ENCODE results near the gene MCOLN2. TPM values are rescaled to one million over a fixed set of nuclear protein-coding genes. Genes with fewer than 3 reads are reported as not detected.
"Not testable (repeated sequence)": the region's sequence is repeated elsewhere in the genome, so short reads cannot be mapped to it uniquely, and the experiment has no call there.

MCOLN2 gene
- total and polyA plus RNA-seq, 2 of the 4 experiments (the other 2 are of a cell fraction), result 0.43 to 0.54 TPM

DNA sequence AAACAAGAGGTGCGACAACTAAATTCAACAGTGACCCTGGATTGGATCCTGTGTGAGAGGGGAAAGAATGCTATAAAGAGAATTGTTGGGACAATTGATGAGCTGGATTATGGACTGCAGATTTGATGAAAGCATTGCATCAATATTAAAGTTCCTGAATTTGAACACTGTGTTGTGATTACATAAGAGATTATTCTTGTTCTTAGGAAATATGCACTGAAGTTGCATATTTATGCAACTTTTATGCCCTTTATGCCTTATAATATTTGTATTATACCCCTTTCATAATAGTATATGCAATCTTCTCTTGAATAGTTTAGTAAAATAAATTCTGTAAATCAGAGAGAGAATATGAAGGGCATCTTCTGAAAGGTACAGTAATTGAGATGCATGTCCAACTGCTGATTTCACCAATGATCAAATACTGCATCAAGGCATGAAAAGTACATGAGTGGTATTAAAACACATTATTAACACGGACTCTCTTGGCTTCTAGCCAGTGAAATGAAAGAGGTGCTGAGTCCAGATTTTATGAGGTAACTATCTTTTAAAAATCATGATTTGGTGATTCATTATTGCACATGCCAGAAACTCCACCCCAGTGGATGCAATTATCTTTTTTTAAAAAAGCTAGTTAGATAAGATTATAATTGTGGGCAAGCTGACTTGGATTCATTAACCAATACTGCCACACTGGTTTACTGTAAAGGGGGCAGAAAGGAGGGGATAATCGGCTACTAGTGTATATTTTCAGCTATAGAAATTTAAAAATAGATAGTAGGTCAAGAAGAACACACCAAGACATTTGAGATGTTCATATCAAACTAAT, 84.0 kb downstream of the MCOLN2 start (continued):
- TF ChIP-seq MAZ (IDR thresholded peaks at IDR 0.05; ENCODE audit: borderline replicate concordance, low read depth, low read length), result no peak

DNA sequence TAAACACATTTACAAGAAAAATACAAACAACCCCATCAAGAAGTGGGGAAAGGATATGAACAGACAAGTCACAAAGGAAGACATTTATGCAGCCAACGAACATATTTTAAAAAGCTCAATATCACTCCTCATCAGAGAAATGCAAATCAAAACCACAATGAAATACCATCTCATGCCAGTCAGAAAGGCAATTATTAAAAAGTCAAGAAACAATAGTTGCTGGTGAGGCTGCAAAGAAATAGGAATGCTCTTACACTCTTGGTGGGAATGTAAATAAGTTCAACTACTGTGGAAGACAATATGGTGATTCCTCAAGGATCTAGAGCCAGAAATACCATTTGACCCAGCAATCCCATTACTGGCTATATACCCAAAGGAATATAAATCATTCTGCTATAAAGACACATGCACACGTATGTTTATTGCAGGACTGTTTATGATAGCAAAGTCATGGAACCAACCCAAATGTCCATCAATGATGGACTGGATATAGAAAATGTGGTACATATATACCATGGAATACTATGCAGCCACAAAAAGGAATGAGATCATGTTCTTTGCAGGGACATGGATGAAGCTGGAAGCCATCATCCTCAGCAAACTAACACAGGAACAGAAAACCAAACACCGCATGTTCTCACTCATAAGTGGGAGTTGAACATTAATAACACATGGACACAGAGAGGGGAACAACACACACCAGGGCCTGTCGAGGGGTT, 88.0 kb downstream of the MCOLN2 start:
- intact Hi-C loops (cut with micrococcal nuclease); H3K27ac ChIP-seq (ENCODE audit: insufficient read depth, low read length); H2BK5ac ChIP-seq (ENCODE audit: low read depth, low read length, poor library complexity, severe bottlenecking); H2AFZ ChIP-seq (replicated peaks; ENCODE audit: low read length, poor library complexity); H2AK5ac ChIP-seq (ENCODE audit: low read depth, low read length); H3K79me1 ChIP-seq (ENCODE audit: low read depth in 1 of 2, low read length in 2 of 2); H3K4ac ChIP-seq (ENCODE audit: low read depth, low read length); H2BK120ac ChIP-seq (ENCODE audit: low read depth, low read length); H3K27me3 ChIP-seq (ENCODE audit: control insufficient read depth, insufficient read depth, low read length); H3K56ac ChIP-seq (ENCODE audit: extremely low read depth, insufficient read depth, low read length); H4K8ac ChIP-seq (ENCODE audit: low read depth in 2 of 2, low read length in 2 of 2); H3K18ac ChIP-seq (ENCODE audit: low read depth, low read length); H3K14ac ChIP-seq (replicated peaks; ENCODE audit: low read depth, low read length); H4K91ac ChIP-seq (ENCODE audit: insufficient read depth, low read depth, low read length); BruUV-seq (replicated peaks); H3K4me3 ChIP-seq (ENCODE audit: insufficient read depth, low read depth, low read length); in situ Hi-C loops (cut with MboI; ENCODE audit: low sequenced_read_pairs); H3K4me2 ChIP-seq (ENCODE audit: low read depth, low read length); H3K23ac ChIP-seq (ENCODE audit: low read depth, low read length); CTCF ChIA-PET; ATAC-seq (ENCODE audit: low read depth); H3K9me3 ChIP-seq (ENCODE audit: control insufficient read depth, insufficient read depth, low read length); DNase-seq; H2AK9ac ChIP-seq (replicated peaks; ENCODE audit: low read depth, low read length, poor library complexity); dilution Hi-C loops (cut with HindIII; ENCODE audit: low sequenced_read_pairs, unreplicated experiment); H4K20me1 ChIP-seq (ENCODE audit: insufficient read depth, low read length); H4K5ac ChIP-seq (ENCODE audit: low read depth, low read length); H3K9me1 ChIP-seq (ENCODE audit: insufficient read depth, low read length); H3K36me3 ChIP-seq (ENCODE audit: control insufficient read depth, insufficient read depth, low read length); H3K4me1 ChIP-seq (ENCODE audit: control insufficient read depth, insufficient read depth, low read length); H2BK15ac ChIP-seq (ENCODE audit: low read depth, low read length); H2BK20ac ChIP-seq (ENCODE audit: low read depth, low read length); H3K9ac ChIP-seq (ENCODE audit: low read depth, low read length): not testable (repeated sequence)
- WGBS, 2 experiments (ENCODE audit: extremely low coverage in 2 of 2, insufficient read length in 1 of 2), result no CpG with 5 or more reads among the region's 4 CpGs
- POLR2A ChIA-PET (ENCODE audit: unreplicated experiment), result interaction anchor here (0.6 kb wide), 1 partner anchor 13 kb away, joined by 6 read pairs; no protein-coding TSS in a partner anchor

Data from IMR-90 (cell line).